SK-MEL-5 (cell line): ENCODE data around the gene BBLN. TPM values are rescaled to one million over a fixed set of nuclear protein-coding genes. Genes with fewer than 3 reads are reported as not detected.
"Not testable (repeated sequence)": the region's sequence is repeated elsewhere in the genome, so short reads cannot be mapped to it uniquely, and the experiment has no call there.

ENCODE experiments used
- DNase-seq: peaks from one replicate; pipeline ENCODE4 v3.0.0-alpha.2; 2016; ENCODE audit warnings: low read depth, low spot score
- in situ Hi-C: cut with HindIII; loops from 2 replicates; pipeline ENCODE4 v1.10.0; 2016; ENCODE audit warnings: low sequenced_read_pairs, high pct_unique_total_duplicates, low pct_unique_long_range_greater_than_20kb
- total RNA-seq: library from RNA; depleted of rRNA; stranded (reverse); fragments of >200 nt; shearing (Covaris generic); gene quantifications from 2 replicates; pipeline ENCODE4 v1.2.3, GENCODE V29; 2014

BBLN gene
- total RNA-seq, 1 experiment from 2014 or later, result 133 TPM

GRCh38 chr9:128169925-128170324 lies 9.9 kb downstream of the BBLN start:
- in situ Hi-C loops, result no loop called here
- DNase-seq, result no peak

- in situ Hi-C loops, result no loop called here
- no peak for DNase-seq
Observed at GRCh38 chr9:128174062-128174461, 14.0 kb downstream of the BBLN start.

GRCh38 chr9:128175102-128175563 lies 15.1 kb downstream of the BBLN start:
- no peak for DNase-seq
- in situ Hi-C loops, result no loop called here

DNA sequence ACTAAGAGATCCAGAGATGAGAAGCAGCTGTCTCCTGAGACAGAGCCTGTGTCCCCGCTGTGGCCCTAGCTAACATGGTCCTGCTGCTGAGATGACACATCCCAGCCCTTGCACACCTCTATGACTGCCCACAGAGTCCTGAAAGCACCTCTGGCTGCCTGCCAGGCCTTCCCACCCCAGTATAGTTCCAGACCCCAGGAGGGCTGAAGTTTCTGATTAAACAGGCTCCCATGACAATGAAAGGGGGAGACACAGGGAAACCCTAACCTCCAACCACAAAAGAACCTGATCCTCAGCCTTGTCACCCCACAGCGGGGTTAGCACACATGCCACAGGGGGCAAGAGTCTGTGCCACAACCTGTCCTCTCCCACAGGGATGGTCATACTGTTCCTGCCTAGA lies 15.7 kb downstream of the BBLN start:
- in situ Hi-C loops, result no loop called here
- DNase-seq, result no peak

- in situ Hi-C loops, result no loop called here
- DNase-seq, result no peak
Observed at GRCh38 chr9:128178806-128179431, 18.9 kb downstream of the BBLN start.

GRCh38 chr9:128180001-128180400 lies 19.9 kb downstream of the BBLN start:
- no peak for DNase-seq
- in situ Hi-C loops, result no loop called here

DNA sequence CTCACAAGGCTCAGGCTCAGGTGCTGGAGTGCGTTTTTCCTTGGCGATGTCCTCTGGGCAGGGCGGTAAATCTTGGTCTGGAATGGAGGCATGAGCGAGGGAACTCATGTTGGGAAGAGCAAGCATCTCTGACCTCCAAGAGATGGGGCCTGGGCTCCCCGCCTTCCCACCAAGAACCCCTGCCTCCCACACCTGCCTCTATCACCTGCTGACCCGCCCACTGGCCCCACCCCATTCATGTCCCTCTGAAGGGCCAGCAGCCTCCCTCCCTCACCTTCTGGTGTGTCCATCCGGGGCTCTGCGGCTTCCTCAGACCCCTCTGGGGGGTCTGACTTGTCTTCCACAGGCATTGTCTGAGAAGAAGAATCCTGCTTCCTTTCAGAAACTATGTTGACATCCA lies 20.4 kb downstream of the BBLN start:
- in situ Hi-C loops, result no loop called here
- no peak for DNase-seq

- in situ Hi-C loops, result not testable (repeated sequence)
- peak; percentile 68 for DNase-seq
Observed at GRCh38 chr9:128181480-128181879, 21.4 kb downstream of the BBLN start.

DNA sequence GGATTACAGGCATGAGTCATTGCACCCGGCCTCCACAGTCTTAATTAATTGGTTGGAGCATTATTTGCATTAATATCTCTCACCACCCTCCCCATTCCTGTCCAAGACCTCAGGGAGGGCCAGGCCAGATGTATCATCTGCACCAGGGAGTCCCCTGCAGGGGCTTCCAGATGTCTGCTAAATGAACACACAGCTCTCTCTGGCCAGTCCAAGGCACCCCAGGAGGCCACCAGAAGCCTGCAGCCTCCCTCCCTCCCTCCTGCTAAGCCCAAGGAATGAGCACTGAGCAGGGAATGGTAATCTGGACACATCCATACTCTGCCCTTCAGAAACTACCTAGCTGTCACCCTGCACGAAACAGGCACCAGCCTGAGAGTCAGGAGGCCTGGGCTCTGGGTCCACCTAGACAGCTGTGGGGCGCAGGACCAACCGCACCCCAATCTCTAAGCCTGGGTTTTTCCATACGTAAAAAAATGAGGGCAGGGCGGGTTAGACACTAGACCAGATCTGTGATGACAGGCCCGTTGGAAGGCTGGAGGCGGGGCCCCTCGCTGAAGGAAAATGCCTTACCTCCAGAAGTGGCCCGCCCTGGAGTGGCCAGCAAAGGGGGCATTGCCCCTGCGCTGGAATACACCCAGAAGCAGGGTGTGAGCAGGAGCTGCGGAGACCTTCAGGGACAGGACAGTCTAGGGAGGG lies 23.0 kb downstream of the BBLN start:
- DNase-seq, result no peak
- in situ Hi-C loops, result no loop called here

GRCh38 chr9:128185979-128186965 lies 26.2 kb downstream of the BBLN start:
- in situ Hi-C loops, result no loop called here
- DNase-seq, result no peak

DNA sequence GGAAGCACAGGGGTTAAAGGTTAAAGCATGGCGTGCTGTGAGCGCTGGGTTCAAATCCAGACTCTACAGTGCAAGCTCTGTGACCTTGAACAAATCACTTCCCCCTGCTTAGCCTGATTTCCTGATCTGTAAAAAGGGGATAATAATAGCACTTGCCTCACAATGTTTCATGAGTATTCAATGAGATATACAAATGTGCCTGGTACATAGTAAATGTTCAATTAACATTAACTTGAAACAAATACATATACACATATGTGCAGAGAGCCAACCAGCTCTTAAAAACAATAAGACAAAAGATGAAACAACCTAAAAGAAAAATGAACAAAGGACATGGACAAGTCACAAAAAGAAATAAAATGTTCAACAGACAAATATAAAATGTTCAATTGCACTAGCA lies 27.3 kb downstream of the BBLN start:
- in situ Hi-C loops, result no loop called here
- DNase-seq, result no peak

DNA sequence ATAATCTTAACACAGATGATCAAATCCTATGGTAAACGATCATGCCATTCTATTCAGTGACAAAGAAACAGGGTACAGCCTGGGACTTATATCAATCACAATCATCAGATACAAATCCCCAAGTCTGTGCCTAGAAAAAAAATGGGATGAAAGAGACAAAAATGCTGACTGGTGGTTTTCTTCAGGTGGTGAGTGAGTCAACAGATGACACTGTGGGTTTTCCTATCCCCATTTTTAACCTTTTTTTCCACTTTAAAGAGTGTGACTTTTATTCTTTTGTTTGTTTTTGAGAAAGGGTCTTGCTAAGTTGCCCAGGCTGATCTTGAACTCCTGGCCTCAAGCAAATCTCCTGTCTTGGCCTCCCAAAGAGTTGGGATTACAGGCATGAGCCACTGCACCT lies 28.1 kb downstream of the BBLN start:
- in situ Hi-C loops, result no loop called here
- DNase-seq, result no peak

DNA sequence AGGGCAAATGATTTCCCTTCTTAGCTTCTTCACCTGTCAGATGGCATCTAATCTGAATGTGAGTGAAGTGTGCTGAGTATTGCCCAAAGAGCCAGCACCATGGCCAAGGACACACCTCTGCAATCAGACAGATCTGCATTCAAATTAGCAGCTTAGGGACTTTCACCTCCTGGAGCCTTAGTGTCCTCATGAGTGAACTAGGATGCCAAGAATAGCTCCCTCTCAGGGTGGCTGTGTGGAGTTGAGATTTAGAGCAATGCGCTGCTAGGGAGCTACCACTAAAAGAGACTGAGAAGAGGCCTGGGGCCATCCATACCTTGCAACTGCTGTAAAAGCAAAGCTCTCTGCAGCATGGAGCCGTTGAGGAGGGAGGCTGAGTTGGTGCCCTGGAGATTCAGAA lies 29.9 kb downstream of the BBLN start:
- no peak for DNase-seq
- in situ Hi-C loops, result no loop called here

DNA sequence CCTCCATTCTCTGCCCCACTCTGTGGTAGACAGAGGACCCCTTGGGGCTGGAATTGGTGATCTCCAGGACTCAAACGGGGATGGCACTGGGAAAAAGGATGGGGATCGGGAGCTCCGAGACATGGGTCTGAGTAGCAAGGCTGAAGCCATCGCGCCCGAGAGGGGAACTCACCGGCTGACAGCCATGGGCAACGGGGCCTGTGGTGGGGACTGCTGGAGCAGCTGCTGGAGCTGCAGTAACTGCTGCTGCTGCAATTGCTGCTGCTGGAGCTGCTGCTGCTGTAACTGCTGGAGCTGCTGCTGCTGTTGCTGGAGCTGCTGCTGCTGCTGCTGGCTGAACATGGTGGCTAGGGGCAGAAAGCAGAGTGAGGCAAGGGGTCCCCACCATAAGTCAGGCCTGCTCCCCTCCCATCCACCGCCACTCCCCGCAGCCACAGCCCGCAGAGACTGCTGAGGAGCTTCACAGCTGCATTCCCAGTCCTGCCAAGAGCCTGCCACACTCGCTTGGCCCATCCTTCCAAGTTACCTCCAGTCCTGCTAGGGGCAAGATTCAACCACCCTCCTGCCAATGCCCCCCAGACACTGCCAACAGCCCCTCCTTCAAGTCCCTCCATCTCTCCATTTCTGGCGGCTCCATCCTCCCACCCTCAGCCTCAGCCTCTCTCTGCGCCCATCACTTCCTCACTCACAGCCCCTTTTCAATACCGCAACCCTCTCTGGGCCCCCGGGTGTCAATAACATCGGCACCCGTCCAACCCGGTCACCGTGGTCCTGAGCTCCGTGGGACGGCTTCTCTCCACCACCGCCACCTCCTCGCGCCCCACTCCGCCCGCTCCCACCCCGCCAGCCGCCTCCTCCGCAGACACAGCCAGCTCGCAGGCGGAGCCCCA lies 30.7 kb downstream of the BBLN start:
- DNase-seq, result no peak
- in situ Hi-C loops, result no loop called here

DNA sequence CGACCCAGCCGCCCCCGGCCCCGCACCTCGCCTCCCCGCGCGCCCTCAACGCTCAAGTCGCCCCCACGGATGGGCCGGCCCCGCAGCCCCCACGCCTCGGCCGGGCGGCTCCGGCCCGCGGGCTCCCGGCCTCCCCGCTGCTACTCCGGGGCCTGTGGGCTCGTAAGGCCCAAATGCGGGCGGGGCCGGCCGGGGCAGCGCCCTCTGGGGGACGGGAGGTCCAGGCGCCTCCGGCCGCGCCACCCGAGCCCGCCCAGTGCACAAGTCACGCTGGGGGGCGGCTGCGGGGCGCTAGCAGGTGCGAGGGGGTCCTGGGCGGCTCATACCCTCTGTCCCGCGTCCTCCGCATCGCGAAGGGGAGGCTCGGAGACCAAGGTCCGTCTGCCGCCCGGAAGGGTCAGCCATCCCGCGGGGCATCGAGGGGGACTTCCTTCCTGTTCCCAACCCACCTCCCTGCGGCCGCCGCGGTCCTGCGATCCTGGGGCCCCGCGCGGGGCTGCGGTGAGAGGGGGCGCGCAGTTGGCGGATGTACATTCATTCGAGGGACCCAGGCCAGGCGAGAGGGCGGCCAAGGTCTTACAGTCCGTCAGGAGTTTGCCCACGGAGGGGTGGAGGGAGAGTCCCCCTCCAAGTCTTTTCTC lies 31.5 kb downstream of the BBLN start, which contains the start of gene CIZ1:
TSS of gene CIZ1 (minus strand) at position 167 of the 641 bp plus-strand sequence. CDS start 715 bp downstream, outside the sequence.
- DNase-seq, result peak; percentile 67
- in situ Hi-C loops, result no loop called here

- in situ Hi-C loops, result no loop called here
- peak; percentile 29 for DNase-seq
Observed at GRCh38 chr9:128192601-128193371, 32.7 kb downstream of the BBLN start.
